ENCODE data around the gene PI4KA. TPM values are rescaled to one million over a fixed set of nuclear protein-coding genes. Genes with fewer than 3 reads are reported as not detected.

Gene PI4KA
- total RNA-seq, 1 experiment from 2014 or later = 65.8 TPM

DNA sequence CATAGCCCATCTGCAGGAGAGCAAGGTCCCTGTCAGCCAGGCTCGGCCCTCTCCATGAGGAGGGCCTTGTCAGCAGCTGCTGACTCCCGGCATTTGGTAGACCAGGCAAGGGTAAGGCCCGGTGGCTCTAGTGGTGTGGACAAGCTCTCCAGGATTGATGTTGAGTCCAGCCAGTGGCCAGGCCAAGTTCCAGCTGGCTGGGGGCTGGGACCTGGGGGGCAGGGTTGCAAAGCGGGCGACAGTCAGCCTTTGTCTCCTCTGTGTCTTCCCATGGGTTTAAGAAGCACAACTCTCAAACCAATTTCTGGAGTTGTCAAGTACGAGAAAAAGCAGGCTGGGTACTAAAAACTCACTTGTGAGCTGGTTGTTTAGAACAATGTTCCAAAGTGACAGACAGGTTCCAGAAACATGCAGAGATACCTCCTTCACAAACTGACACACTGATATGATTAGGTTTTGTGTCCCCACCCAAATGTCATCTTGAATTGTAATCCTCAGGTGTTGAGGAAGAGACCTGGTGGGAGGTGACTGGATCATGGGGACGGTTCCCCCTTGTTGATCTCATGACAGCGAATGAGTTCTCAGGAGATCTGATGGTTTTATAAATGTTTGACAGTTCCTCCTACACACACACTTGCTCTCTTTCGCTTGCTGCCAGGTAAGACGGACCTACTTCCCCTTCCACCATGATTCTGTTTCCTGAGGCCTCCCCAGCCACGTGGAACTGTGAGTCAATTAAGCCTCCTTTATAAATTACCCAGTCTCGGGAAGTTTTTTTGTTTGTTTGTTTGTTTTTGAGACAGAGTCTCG lies 137.0 kb downstream of the PI4KA start:
- no peaks in the 10 kb centered on the region for H3K27me3 ChIP-seq (ENCODE audit: insufficient read depth, low read length)
- no peak overlapping the region for H3T11ph ChIP-seq (ENCODE audit: low read length)
- H3K79me2 ChIP-seq (ENCODE audit: insufficient read depth, low read length) = no peaks in the 10 kb centered on the region
- H3K56ac ChIP-seq (ENCODE audit: insufficient read length, low read depth, low read length) = no peak overlapping the region
- Mint-ChIP-seq H3K36me3 (ENCODE audit: insufficient read depth in 1 of 3, low read depth in 3 of 3) (peaks cover 4 to 17% (median 7%) of the 10 kb centered on the region in 3 experiments; a peak in 6 of 7 replicates), H3K4me3 (no peak overlapping the region), H3K27me3 (ENCODE audit: low read depth) (no peaks in the 10 kb centered on the region), H3K4me1 (no peaks in the 10 kb centered on the region), H3K27ac (no peak overlapping the region), H3K9me3 (no peaks in the 10 kb centered on the region)
- TF ChIP-seq, protein P1, sequence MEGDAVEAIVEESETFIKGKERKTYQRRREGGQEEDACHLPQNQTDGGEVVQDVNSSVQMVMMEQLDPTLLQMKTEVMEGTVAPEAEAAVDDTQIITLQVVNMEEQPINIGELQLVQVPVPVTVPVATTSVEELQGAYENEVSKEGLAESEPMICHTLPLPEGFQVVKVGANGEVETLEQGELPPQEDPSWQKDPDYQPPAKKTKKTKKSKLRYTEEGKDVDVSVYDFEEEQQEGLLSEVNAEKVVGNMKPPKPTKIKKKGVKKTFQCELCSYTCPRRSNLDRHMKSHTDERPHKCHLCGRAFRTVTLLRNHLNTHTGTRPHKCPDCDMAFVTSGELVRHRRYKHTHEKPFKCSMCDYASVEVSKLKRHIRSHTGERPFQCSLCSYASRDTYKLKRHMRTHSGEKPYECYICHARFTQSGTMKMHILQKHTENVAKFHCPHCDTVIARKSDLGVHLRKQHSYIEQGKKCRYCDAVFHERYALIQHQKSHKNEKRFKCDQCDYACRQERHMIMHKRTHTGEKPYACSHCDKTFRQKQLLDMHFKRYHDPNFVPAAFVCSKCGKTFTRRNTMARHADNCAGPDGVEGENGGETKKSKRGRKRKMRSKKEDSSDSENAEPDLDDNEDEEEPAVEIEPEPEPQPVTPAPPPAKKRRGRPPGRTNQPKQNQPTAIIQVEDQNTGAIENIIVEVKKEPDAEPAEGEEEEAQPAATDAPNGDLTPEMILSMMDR (conservative IDR thresholded peaks at IDR 0.05) = no peak
- H4K8ac ChIP-seq (replicated peaks; ENCODE audit: insufficient read length, low read depth, low read length) = no peak overlapping the region
- no peak overlapping the region for H2AK5ac ChIP-seq (ENCODE audit: insufficient read length, low read length)
- no peak overlapping the region for H2BK12ac ChIP-seq (ENCODE audit: insufficient read length, low read depth, low read length)
- H2BK20ac ChIP-seq (ENCODE audit: low read depth, low read length, poor library complexity, severe bottlenecking) = no peak overlapping the region
- no CpG with 5 or more reads among the region's 13 CpGs for WGBS (ENCODE audit: extremely low coverage, insufficient read length, low lambda C conversion rate)
- no peaks in the 10 kb centered on the region for H3K23me2 ChIP-seq (ENCODE audit: insufficient read length, low read depth, low read length, poor library complexity, severe bottlenecking)
- H4K5ac ChIP-seq (ENCODE audit: insufficient read length, low read depth, low read length) = no peak overlapping the region
- H2BK15ac ChIP-seq (ENCODE audit: low read depth, low read length) = no peak overlapping the region
- no peak overlapping the region for H3K4me2 ChIP-seq (ENCODE audit: insufficient read depth, insufficient read length, low read length)
- no peaks in the 10 kb centered on the region for H3K79me1 ChIP-seq (ENCODE audit: insufficient read depth, low read depth, low read length, poor library complexity, severe bottlenecking)
- no peak overlapping the region for H4K91ac ChIP-seq (ENCODE audit: insufficient read length, low read depth, low read length)
- no peaks in the 10 kb centered on the region for H4K20me1 ChIP-seq (ENCODE audit: control insufficient read depth, insufficient read depth, insufficient read length)
- H3K27ac ChIP-seq (ENCODE audit: insufficient read length, low read depth, low read length) = no peak overlapping the region
- no peak overlapping the region for H3K23ac ChIP-seq (ENCODE audit: insufficient read length, low read depth, low read length)
- no peak overlapping the region for H3K4ac ChIP-seq (ENCODE audit: low read depth, low read length)
- H2AFZ ChIP-seq (ENCODE audit: low read length) = no peak overlapping the region
- no peak overlapping the region for H2BK5ac ChIP-seq (ENCODE audit: insufficient read length, low read length)
- no peak overlapping the region for H2BK120ac ChIP-seq (ENCODE audit: low read depth, low read length, poor library complexity, severe bottlenecking)
- no peaks in the 10 kb centered on the region for H3K9me3 ChIP-seq (ENCODE audit: control insufficient read depth, low read depth, low read length)
- H3K4me1 ChIP-seq (ENCODE audit: insufficient read depth, low read length) = no peaks in the 10 kb centered on the region
- no peak overlapping the region for H3K14ac ChIP-seq (ENCODE audit: insufficient read depth, low read length)
- H3K18ac ChIP-seq (ENCODE audit: insufficient read length, low read depth, low read length) = no peak overlapping the region
- no peak for DNase-seq
- H3K9ac ChIP-seq (ENCODE audit: extremely low read depth, insufficient read length, low read length) = no peak overlapping the region
